Natural killer cell (primary cell): ENCODE data around the gene ZEB1. TPM values are rescaled to one million over a fixed set of nuclear protein-coding genes. Genes with fewer than 3 reads are reported as not detected.

Experiments
- ATAC-seq, 3 donors: fragments of 150-1000 bp in 2 of 3; fragments of 200-7000 bp in 1 of 3; cut with Tn5 transposase; 1 replicate in 1 of 3; 2 replicates in 2 of 3; pipeline ENCODE4 v1.10.0; 2021; ENCODE audit warnings: mild to moderate bottlenecking in 2 of 3, moderate library complexity in 2 of 3
- DNase-seq, 2 donors: peaks; one replicate each; pipeline versions ENCODE4 v3.0.0 to v3.0.0-alpha.2; 2013 to 2021; ENCODE audit warnings: mixed read lengths in 1 of 2
- H3K27ac ChIP-seq: one replicate; pipeline ENCODE4 v1.5.1; 2013; ENCODE audit warnings: mild to moderate bottlenecking, low read length
- H3K27me3 ChIP-seq: one replicate; pipeline ENCODE4 v1.6.1; 2013; ENCODE audit warnings: low read length; ENCODE audit not compliant: control insufficient read depth, insufficient read depth
- H3K36me3 ChIP-seq: one replicate; pipeline ENCODE4 v1.6.1; 2013; ENCODE audit warnings: low read length; ENCODE audit not compliant: control insufficient read depth, insufficient read depth
- H3K4me1 ChIP-seq: one replicate; pipeline ENCODE4 v1.6.1; 2013; ENCODE audit warnings: low read length; ENCODE audit not compliant: control insufficient read depth, insufficient read depth
- H3K4me3 ChIP-seq: one replicate; pipeline ENCODE4 v1.5.1; 2013; ENCODE audit warnings: low read length
- H3K9me3 ChIP-seq: one replicate; pipeline ENCODE4 v1.6.1; 2013; ENCODE audit warnings: low read length; ENCODE audit not compliant: control insufficient read depth, insufficient read depth
- H3K27ac Mint-ChIP-seq, 2 donors: one replicate each; pipeline ENCODE4 v1.8.0; 2022; ENCODE audit warnings: mild to moderate bottlenecking in 2 of 2, mixed read lengths in 2 of 2, moderate library complexity in 1 of 2
- H3K27me3 Mint-ChIP-seq, 2 donors: one replicate each; pipeline ENCODE4 v1.8.0; 2022; ENCODE audit warnings: low read depth in 2 of 2, mixed read lengths in 2 of 2
- H3K36me3 Mint-ChIP-seq: one replicate; pipeline ENCODE4 v1.8.0; 2022; ENCODE audit warnings: mixed read lengths
- H3K4me1 Mint-ChIP-seq, 2 donors: one replicate each; pipeline ENCODE4 v1.8.0; 2022; ENCODE audit warnings: mixed read lengths in 2 of 2
- H3K4me3 Mint-ChIP-seq: one replicate; pipeline ENCODE4 v1.8.0; 2022; ENCODE audit warnings: mild to moderate bottlenecking, moderate library complexity, mixed read lengths
- H3K9me3 Mint-ChIP-seq, 2 donors: one replicate each; pipeline ENCODE4 v1.8.0; 2022; ENCODE audit warnings: mixed read lengths in 2 of 2
- CTCF ChIP-seq: fragments of 200-600 bp; IDR thresholded peaks from one replicate; pipeline ENCODE4 v1.8.0; 2022; ENCODE audit warnings: antibody characterized with exemption
- WGBS: methylation state at CpG from one replicate; pipeline ENCODE4 v1.1.7; 2013; ENCODE audit warnings: missing lambda C conversion rate; ENCODE audit not compliant: insufficient coverage; 5-methylcytosine and 5-hydroxymethylcytosine counted together
- intact Hi-C: fragments of 100-400 bp; cut with micrococcal nuclease; formaldehyde crosslinking; loops from one replicate; pipeline ENCODE4 v1.14.2; 2022
- total RNA-seq, 4 donors: library from RNA; stranded (reverse); fragments of 120-200 nt in 1 of 4; gene quantifications; one replicate each; pipeline versions ENCODE4 v1.2.3 to v1.2.4, GENCODE V29; 2013 to 2022

ZEB1 gene
- total RNA-seq, 3 donors from 2014 or later (not counting 1 experiment from before 2014, with no cell fraction given): 29.3 to 30.6 (median 29.7) TPM

DNA sequence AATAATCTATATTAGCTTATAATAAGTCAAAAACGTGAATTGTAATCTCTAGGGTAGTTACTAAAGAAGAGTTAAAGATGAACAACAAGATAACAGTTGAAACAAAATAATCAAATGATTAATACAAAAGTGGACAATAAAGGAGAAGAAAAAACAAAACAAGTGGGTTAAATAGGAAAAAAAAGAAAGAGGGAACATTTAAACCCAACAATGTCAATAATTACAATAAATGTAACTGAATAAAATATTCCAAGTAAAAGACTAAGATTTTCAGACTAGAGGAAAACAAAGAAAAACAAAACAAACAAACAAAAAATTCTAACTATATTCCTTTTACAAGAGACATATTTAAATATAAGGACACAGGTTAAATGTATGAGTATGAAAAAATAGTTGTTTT, 38.0 kb upstream of the ZEB1 start:
- intact Hi-C loops: no loop called here
- H3K36me3 ChIP-seq: no peaks in the 10 kb centered on the region
- ATAC-seq (no peak), DNase-seq (no peak)
- no peak for TF ChIP-seq CTCF
- no peaks in the 10 kb centered on the region for H3K9me3 ChIP-seq
- Mint-ChIP-seq H3K4me3 (no peak overlapping the region), H3K27me3 (peaks cover 14 to 27% of the 10 kb centered on the region in 2 donors), H3K4me1 (no peaks in the 10 kb centered on the region), H3K27ac (no peak overlapping the region), H3K9me3 (peaks cover 0 to 3% of the 10 kb centered on the region in 2 donors), H3K36me3 (no peaks in the 10 kb centered on the region)
- no peak overlapping the region for H3K4me3 ChIP-seq
- H3K27me3 ChIP-seq: peaks cover 2% of the 10 kb centered on the region
- no peak overlapping the region for H3K27ac ChIP-seq
- no peaks in the 10 kb centered on the region for H3K4me1 ChIP-seq
- no CpG with 5 or more reads among the region's 1 CpG for WGBS

- no peaks in the 10 kb centered on the region for H3K4me1 Mint-ChIP-seq
- H3K4me1 ChIP-seq: no peaks in the 10 kb centered on the region
- H3K27me3 Mint-ChIP-seq: peaks cover 7 to 18% of the 10 kb centered on the region in 2 donors
- H3K9me3 ChIP-seq: no peaks in the 10 kb centered on the region
- no peaks in the 10 kb centered on the region for H3K36me3 ChIP-seq
- no peak overlapping the region for H3K27ac Mint-ChIP-seq
- H3K9me3 Mint-ChIP-seq: no peaks in the 10 kb centered on the region
- TF ChIP-seq CTCF: no peak
- H3K36me3 Mint-ChIP-seq: no peaks in the 10 kb centered on the region
- no peaks in the 10 kb centered on the region for H3K27me3 ChIP-seq
- intact Hi-C loops: no loop called here
- DNase-seq: no peak
- H3K27ac ChIP-seq: no peak overlapping the region
- H3K4me3 Mint-ChIP-seq: no peak overlapping the region
- ATAC-seq: no peak
- H3K4me3 ChIP-seq: no peak overlapping the region
These were observed 31.0 kb upstream of the ZEB1 start for GRCh38 chr10:31288001-31288400.

DNA sequence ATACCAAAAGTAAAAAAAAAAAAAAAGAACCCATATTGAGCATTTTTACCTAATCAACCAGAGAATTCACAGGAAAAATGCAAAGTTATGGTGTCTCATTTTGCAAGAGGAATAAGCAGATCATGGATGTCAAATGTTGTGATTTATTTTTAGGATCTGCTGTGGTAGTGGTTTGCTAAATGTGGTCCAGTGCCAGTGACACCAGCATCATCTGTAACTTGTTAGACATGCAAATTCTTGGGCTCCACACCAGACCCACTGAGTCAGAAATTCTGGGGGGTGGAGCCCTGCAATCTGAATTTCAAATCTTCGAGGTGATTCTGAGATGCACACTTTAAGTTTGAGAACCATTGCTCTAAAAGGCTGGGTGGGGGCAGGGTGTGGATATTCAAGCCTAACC, 30.1 kb upstream of the ZEB1 start:
- no peak for ATAC-seq
- Mint-ChIP-seq H3K4me3 (no peak overlapping the region), H3K36me3 (no peaks in the 10 kb centered on the region), H3K9me3 (no peaks in the 10 kb centered on the region), H3K4me1 (no peaks in the 10 kb centered on the region), H3K27me3 (peaks cover 6 to 18% of the 10 kb centered on the region in 2 donors), H3K27ac (no peak overlapping the region)
- Histone ChIP-seq H3K9me3 (no peaks in the 10 kb centered on the region), H3K27me3 (no peaks in the 10 kb centered on the region), H3K27ac (no peak overlapping the region), H3K36me3 (no peaks in the 10 kb centered on the region), H3K4me1 (no peaks in the 10 kb centered on the region), H3K4me3 (no peak overlapping the region)
- TF ChIP-seq CTCF: no peak
- no peak for DNase-seq
- 75% methylated on average over 1 of the region's 1 CpG for whole genome bisulfite sequencing
- intact Hi-C loops: no loop called here

GRCh38 chr10:31290386-31290785, 28.6 kb upstream of the ZEB1 start:
- Histone ChIP-seq H3K4me3 (no peak overlapping the region), H3K4me1 (no peaks in the 10 kb centered on the region), H3K36me3 (no peaks in the 10 kb centered on the region), H3K9me3 (no peaks in the 10 kb centered on the region), H3K27me3 (no peaks in the 10 kb centered on the region), H3K27ac (no peak overlapping the region)
- peaks cover 4 to 18% of the 10 kb centered on the region in 2 donors for H3K27me3 Mint-ChIP-seq
- TF ChIP-seq CTCF: no peak
- DNase-seq: no peak
- no peaks in the 10 kb centered on the region for H3K4me1 Mint-ChIP-seq
- no peak overlapping the region for H3K27ac Mint-ChIP-seq
- H3K36me3 Mint-ChIP-seq: no peaks in the 10 kb centered on the region
- no peak for ATAC-seq
- no peak overlapping the region for H3K4me3 Mint-ChIP-seq
- WGBS: 86% methylated on average over 2 of the region's 3 CpGs
- no peaks in the 10 kb centered on the region for H3K9me3 Mint-ChIP-seq
- intact Hi-C loops: no loop called here
